CD4-positive, alpha-beta T cell (primary cell): ENCODE results near the gene ELOVL5. TPM values are rescaled to one million over a fixed set of nuclear protein-coding genes. Genes with fewer than 3 reads are reported as not detected.

ENCODE experiments used
- ATAC-seq: fragments of 200-7000 bp; cut with Tn5 transposase; one replicate; pipeline ENCODE4 v1.10.0; 2022; ENCODE audit warnings: mild to moderate bottlenecking; ENCODE audit not compliant: poor library complexity
- CTCF ChIA-PET: fragments of 350-600 bp; sonication (Branson Sonifier 250); formaldehyde crosslinking; loops from one replicate; lab custom pipeline; 2021; ENCODE audit warnings: antibody characterized with exemption, inconsistent platforms; lab: Charles Lee
- POLR2A ChIA-PET: fragments of 350-600 bp; sonication (Branson Sonifier 250); formaldehyde crosslinking; loops from one replicate; lab custom pipeline; 2021; ENCODE audit warnings: antibody characterized with exemption, inconsistent platforms; lab: Charles Lee
- DNase-seq, 14 experiments: peaks; one replicate each; pipeline ENCODE4 v3.0.0-alpha.2; 2013 to 2020; ENCODE audit warnings: mixed read lengths in 2 of 14
- H3K27ac ChIP-seq, 2 donors: one replicate each; pipeline versions ENCODE4 v1.5.1 to v1.7.0; 2013; ENCODE audit warnings: low read length in 2 of 2, low read depth in 1 of 2, mild to moderate bottlenecking in 1 of 2
- H3K27me3 ChIP-seq, 2 experiments: 1 replicate in 1 of 2; 2 replicates in 1 of 2; pipeline versions ENCODE4 v1.6.1 to v1.7.0; 2013; ENCODE audit warnings: low read length in 2 of 2, control low read depth in 1 of 2, mild to moderate bottlenecking in 1 of 2, moderate library complexity in 1 of 2; ENCODE audit not compliant: insufficient read depth in 2 of 2, control insufficient read depth in 1 of 2
- H3K36me3 ChIP-seq: one replicate; pipeline ENCODE4 v1.6.1; 2013; ENCODE audit warnings: low read length, control low read depth; ENCODE audit not compliant: insufficient read depth
- H3K4me1 ChIP-seq: one replicate; pipeline ENCODE4 v1.6.1; 2013; ENCODE audit warnings: low read length, control low read depth; ENCODE audit not compliant: insufficient read depth
- H3K4me3 ChIP-seq: one replicate; pipeline ENCODE4 v1.5.1; 2013; ENCODE audit warnings: mild to moderate bottlenecking, low read length, moderate library complexity
- H3K9me3 ChIP-seq, 2 experiments: 1 replicate in 1 of 2; 2 replicates in 1 of 2; pipeline versions ENCODE4 v1.6.1 to v1.7.0; 2013; ENCODE audit warnings: low read length in 2 of 2, mild to moderate bottlenecking in 2 of 2, control low read depth in 1 of 2, moderate library complexity in 1 of 2; ENCODE audit not compliant: control insufficient read depth in 1 of 2, insufficient read depth in 1 of 2
- H3K27ac Mint-ChIP-seq: one replicate; pipeline ENCODE4 v1.8.0; 2020; ENCODE audit warnings: mixed read lengths
- H3K27me3 Mint-ChIP-seq: one replicate; pipeline ENCODE4 v1.8.0; 2021; ENCODE audit warnings: mixed read lengths
- H3K36me3 Mint-ChIP-seq: one replicate; pipeline ENCODE4 v1.8.0; 2021; ENCODE audit warnings: low read depth, mixed read lengths
- H3K4me1 Mint-ChIP-seq: one replicate; pipeline ENCODE4 v1.8.0; 2021; ENCODE audit warnings: low read depth, mixed read lengths
- H3K4me3 Mint-ChIP-seq: one replicate; pipeline ENCODE4 v1.8.0; 2020; ENCODE audit warnings: mild to moderate bottlenecking, mixed read lengths
- H3K9me3 Mint-ChIP-seq: one replicate; pipeline ENCODE4 v1.8.0; 2020; ENCODE audit warnings: mixed read lengths
- intact Hi-C, 2 experiments: fragments of 100-400 bp; cut with DNase I in 1 of 2; cut with micrococcal nuclease in 1 of 2; formaldehyde crosslinking; loops; one replicate each; pipeline versions ENCODE4 v1.15.1 to v1.9.0; 2023 to 2025; cut with DNase I, micrococcal nuclease
- microRNA-seq: library from miRNA; unstranded; fragments of <30 nt; microRNA quantifications from one replicate; pipeline ENCODE4 v1.2.0, GENCODE V29; 2021; ENCODE audit warnings: borderline microRNAs expressed, borderline replicate concordance
- total RNA-seq, 174 experiments: library from RNA in 2 of 174; stranded (reverse) in 2 of 174; gene quantifications; one replicate each; pipeline ENCODE4 v1.2.3 and lab custom pipeline; 2021 to 2026
- TF ChIP-seq, protein P1 (sequence below): fragments of 200-600 bp; IDR thresholded peaks from one replicate; pipeline ENCODE4 v1.8.0; 2022; ENCODE audit warnings: antibody characterized with exemption, mild to moderate bottlenecking

The ELOVL5 gene
- total RNA-seq, 2 experiments from 2014 or later = 78.0 to 86.8 TPM

DNA sequence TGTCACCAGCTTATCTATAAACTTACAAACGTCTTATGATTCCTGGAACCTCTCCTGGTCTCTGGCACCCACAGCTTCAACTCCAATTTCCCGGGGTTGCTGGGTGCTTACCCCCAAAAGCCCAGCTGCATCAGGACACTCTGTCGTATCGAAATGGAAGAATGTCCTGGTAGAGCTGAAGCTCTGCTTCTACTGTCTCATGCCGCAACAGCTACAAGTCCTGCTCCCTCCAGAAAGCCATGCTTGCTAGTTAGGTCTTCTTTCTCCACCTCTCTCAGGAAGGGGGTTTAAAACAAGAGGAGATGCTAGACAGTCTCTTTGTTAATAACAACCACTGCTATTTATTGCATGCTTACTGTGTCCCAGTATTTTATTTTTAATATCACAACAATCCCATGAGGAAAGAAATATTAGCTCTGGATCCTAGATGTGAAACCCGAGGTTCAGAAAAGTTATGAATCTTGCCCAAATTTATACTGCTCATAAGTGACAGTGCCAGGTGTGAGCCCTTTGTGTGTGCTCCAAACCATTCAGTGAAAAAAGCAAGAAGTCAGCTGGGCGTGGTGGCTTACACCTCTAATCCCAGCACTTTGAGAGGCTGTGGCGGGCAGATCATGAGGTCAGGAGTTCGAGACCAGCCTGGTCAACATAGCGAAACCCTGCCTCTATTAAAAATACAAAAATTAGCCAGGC, 117.8 kb downstream of the ELOVL5 start:
- CTCF ChIA-PET = no interaction called here
- Mint-ChIP-seq H3K4me3 (no peak overlapping the region), H3K9me3 (no peaks in the 10 kb centered on the region), H3K27ac (no peak overlapping the region), H3K36me3 (no peaks in the 10 kb centered on the region), H3K27me3 (no peaks in the 10 kb centered on the region), H3K4me1 (peaks cover 19% of the 10 kb centered on the region)
- ATAC-seq (no peak), DNase-seq (no peak)
- Histone ChIP-seq H3K27me3 (no peaks in the 10 kb centered on the region), H3K9me3 (no peaks in the 10 kb centered on the region), H3K4me1 (peaks cover 11% of the 10 kb centered on the region), H3K36me3 (no peaks in the 10 kb centered on the region), H3K4me3 (no peak overlapping the region), H3K27ac (no peak overlapping the region)
- intact Hi-C loops = no loop called here
- POLR2A ChIA-PET = interaction anchor here (1.0 kb wide), 1 partner anchor 43 kb away, joined by 3 read pairs; no protein-coding TSS in a partner anchor
- TF ChIP-seq, protein P1, sequence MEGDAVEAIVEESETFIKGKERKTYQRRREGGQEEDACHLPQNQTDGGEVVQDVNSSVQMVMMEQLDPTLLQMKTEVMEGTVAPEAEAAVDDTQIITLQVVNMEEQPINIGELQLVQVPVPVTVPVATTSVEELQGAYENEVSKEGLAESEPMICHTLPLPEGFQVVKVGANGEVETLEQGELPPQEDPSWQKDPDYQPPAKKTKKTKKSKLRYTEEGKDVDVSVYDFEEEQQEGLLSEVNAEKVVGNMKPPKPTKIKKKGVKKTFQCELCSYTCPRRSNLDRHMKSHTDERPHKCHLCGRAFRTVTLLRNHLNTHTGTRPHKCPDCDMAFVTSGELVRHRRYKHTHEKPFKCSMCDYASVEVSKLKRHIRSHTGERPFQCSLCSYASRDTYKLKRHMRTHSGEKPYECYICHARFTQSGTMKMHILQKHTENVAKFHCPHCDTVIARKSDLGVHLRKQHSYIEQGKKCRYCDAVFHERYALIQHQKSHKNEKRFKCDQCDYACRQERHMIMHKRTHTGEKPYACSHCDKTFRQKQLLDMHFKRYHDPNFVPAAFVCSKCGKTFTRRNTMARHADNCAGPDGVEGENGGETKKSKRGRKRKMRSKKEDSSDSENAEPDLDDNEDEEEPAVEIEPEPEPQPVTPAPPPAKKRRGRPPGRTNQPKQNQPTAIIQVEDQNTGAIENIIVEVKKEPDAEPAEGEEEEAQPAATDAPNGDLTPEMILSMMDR = no peak

DNA sequence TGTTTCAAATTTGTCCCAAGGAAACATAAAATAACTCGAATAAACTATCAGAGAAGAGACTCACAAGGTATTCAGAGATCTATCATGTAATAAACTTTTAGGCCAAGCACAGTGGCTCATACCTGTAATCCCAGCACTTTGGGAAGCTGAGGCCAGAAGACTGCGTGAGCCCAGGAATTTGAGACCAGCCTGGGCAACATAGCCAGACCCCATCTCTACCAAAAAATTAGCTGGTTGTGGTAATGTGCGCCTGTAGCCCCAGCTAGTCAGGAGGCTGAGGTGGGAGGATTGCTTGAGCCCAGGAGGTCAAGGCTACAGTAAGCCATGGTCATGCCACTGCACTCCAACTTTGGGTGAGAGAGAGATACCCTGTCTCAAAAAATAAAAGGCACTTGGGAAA, 120.9 kb downstream of the ELOVL5 start:
- CTCF ChIA-PET = interaction anchor here (0.6 kb wide), 1 partner anchor 21 kb away, joined by 3 read pairs; no protein-coding TSS in a partner anchor
- H3K36me3 ChIP-seq = no peaks in the 10 kb centered on the region
- Mint-ChIP-seq H3K9me3 (no peaks in the 10 kb centered on the region), H3K4me1 (peaks cover 13% of the 10 kb centered on the region), H3K27ac (no peak overlapping the region), H3K36me3 (no peaks in the 10 kb centered on the region), H3K4me3 (no peak overlapping the region), H3K27me3 (no peaks in the 10 kb centered on the region)
- H3K4me3 ChIP-seq = no peak overlapping the region
- no peak for DNase-seq
- H3K27ac ChIP-seq = no peak overlapping the region
- H3K9me3 ChIP-seq = no peaks in the 10 kb centered on the region
- H3K4me1 ChIP-seq = peaks cover 11% of the 10 kb centered on the region
- TF ChIP-seq, protein P1 = no peak
- POLR2A ChIA-PET = interaction anchor here (0.6 to 1.0 kb wide), 2 partner anchors 16 to 65 kb away, joined by 3 read pairs; no protein-coding TSS in a partner anchor
- H3K27me3 ChIP-seq = no peaks in the 10 kb centered on the region
- intact Hi-C loops = no loop called here
- ATAC-seq = no peak

DNA sequence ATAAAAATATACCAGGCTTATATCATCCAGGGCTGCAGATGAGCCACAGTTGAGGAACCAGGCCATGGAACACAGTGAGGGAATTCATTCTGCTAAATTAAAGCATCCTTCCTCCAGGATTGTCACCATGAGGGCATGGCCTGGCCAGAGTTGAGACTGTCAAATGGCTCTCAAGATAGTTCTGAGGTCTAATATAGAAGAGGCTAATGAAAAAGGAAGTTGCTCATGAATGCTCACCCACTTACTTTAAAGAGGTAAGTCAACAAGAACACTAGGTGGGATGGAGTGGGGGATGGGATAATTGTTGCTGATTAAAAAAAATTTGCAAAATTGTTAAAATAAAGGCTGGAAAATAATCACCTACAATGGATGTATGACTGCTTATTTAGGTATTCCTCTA, 128.1 kb downstream of the ELOVL5 start:
- Mint-ChIP-seq H3K36me3 (no peaks in the 10 kb centered on the region), H3K27me3 (no peaks in the 10 kb centered on the region), H3K4me3 (no peak overlapping the region), H3K9me3 (no peaks in the 10 kb centered on the region), H3K27ac (no peak overlapping the region), H3K4me1 (peaks cover 5% of the 10 kb centered on the region)
- Histone ChIP-seq H3K27me3 (no peaks in the 10 kb centered on the region), H3K4me3 (no peak overlapping the region), H3K4me1 (peaks cover 8% of the 10 kb centered on the region), H3K36me3 (no peaks in the 10 kb centered on the region), H3K27ac (no peak overlapping the region), H3K9me3 (no peaks in the 10 kb centered on the region)
- ChIA-PET POLR2A (no interaction called here), CTCF (no interaction called here)
- ATAC-seq (no peak), DNase-seq (no peak)
- intact Hi-C loops = no loop called here
- TF ChIP-seq, protein P1 = no peak

Small RNA genes lying within 50 kb of the gene (microRNA-seq; reads per million reads assigned to microRNA genes)
- gene MIR5685 = 1.0 reads per million

Other genes with a start within 250 kb of the ELOVL5 start
- gene GCM1, start 200.1 kb downstream of the ELOVL5 start, total RNA-seq = under 1 TPM; 0.11 to 0.22 TPM
- gene GCLC, start 196.2 kb upstream of the ELOVL5 start, total RNA-seq = 10 to 100 TPM in 1 of 2 experiments, 1 to 10 TPM in 1; 8.9 to 10.1 TPM